SH-SY5Y (cell line): ENCODE data around the gene SAPCD1.

Experiments used
- GATA2 ChIP-seq: IDR thresholded peaks from 2 replicates; pipeline ENCODE4 v1.6.1; 2011; ENCODE audit warnings: mild to moderate bottlenecking, low read depth, low read length
- GATA3 ChIP-seq: IDR thresholded peaks from 2 replicates; pipeline ENCODE4 v1.6.1; 2011; ENCODE audit warnings: low read depth, mild to moderate bottlenecking, low read length, moderate library complexity

Gene SAPCD1

DNA sequence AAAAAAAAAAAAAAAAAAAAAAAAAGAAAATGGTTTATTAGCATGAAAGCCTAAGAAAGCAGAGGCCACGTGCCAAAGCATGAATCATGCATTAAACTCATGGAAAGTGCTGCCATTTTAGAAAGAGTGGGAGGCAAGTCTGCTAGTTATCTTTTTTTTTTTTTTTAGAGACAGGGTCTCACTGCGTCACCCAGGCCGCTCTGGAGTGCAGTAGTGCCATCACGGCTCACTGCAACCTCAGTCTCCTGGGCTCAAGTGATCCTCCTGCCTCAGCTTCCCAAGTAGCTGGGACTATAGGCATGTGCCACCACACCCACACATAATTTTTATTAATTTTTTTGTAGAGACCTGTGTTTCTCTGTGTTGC is 9.5 kb downstream of the SAPCD1 start:
- TF ChIP-seq GATA3 (no peak), GATA2 (no peak)

DNA sequence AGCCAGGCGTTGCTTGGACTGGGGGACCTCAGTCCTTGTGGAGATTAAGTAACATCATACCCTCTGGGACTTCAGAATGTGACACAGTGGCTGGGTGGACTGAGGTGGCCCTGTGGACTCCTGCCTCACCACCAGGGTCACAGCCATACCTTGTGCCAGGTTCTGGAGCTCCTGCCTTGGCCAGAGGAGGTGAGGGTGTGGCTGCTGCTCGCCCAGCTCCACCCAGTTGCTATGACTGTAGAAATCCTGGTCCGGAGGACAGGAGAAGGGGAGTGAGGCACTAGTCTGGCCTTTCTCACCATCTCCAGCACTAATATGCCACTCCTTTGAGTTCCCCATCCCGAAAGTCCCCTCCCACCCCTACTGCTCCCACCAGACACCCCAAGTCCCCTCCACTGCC is 12.7 kb downstream of the SAPCD1 start:
- no peak for TF ChIP-seq GATA2
- no peak for TF ChIP-seq GATA3

DNA sequence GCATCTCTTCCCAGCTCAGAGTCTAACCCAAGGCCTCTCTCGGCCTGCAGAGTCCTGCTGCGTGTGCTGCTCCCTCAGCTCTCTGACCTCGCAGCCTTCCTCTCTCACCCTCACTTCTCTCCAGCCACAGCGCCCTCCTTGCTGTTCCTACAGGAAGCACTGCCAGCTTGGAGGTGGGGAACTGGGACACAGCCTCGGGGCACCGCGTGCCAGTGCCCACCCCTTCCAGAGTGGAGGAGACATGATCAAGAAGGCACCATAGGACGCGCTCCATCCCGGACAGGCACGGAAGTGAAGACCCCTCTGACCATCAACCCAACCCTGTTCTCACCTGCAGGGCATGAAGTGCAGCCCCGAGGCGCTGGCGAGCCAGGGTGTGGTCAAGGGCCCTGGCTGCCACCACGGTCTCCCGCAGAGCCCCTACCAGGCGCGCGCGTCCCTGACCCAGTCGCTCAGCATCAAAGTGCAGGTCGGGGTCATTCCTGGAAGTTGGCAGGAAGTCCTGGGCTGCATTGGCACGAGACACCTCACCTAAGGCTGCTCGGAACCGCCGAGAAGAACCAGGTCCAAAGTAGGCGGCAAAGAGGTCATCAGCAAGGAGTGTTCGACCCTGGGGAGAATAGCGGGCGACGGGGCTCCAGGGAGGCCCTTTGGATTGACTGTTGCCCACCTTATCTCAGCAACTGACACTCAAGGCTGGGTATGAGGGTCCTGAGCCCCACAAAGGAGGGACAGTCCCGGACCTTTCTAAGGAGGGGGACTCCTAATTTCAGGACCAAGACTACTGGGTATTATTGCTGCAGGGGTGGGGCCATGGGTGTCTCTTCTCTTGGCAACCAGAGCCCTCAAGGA is 13.4 kb downstream of the SAPCD1 start:
- TF ChIP-seq GATA2, result no peak
- TF ChIP-seq GATA3, result no peak

DNA sequence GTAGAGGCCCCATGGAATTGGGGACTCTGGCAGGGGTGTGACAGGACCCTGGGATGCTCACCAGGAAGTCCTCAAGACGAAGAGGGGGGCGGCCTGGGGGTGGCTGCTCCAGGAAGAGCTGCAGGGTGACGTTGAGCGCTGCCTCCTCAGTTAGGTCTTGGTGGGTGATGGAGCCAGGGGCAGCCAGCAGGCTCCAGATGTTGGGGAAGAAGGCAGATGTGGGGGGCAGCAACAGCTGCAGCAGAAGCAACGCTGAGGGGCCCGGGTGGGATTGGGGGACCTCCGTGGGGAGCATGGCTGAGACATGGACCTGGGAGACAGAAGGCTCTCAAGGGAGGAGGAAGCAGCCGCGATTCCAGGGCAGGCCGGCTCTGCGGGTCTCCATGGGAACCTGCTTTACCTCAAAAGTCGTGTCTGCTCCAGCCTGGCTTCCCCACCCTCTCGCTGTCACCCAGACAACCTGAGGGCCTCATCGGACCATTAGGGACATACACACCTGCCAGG is 14.1 kb downstream of the SAPCD1 start:
- TF ChIP-seq GATA2 (no peak), GATA3 (no peak)

DNA sequence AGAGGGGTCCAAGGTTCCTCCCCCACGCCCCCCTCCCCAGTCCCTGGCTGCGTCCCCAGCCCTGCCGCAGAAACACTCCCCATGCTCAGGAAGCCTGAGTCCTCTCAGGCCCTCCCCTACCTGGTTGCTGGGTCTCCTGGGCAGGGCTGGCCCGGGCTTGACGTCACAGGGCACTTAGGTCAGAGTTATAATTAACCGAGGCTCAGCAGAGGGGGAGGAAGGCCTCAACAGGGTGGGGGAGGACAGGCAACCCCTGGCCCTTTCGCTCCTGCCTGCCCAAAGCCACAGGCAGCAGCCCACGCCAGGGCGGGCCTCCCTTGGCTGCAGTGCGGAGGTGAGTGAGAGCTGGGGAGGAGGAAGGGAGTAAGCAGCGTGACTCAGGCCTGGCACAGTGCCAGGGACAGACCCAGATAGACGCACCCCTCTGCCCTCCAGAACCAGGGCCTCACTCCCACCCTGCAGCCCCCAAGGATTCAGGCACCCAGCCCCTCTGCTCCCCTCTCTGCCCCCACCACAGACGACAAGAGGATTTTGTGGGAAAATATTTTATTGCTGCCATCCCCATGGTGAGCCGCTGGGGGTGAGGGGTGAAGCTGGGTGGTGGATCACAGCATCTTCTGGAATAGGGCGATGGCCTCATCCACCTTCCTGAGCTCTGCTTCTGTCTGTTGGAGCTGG is 14.7 kb downstream of the SAPCD1 start, which contains the start of gene VWA7:
Gene VWA7, minus strand, starts transcription at position 340 of the 678 bp plus-strand sequence. CDS start 549 bp downstream, outside the sequence.
- TF ChIP-seq GATA2 (no peak), GATA3 (no peak)

DNA sequence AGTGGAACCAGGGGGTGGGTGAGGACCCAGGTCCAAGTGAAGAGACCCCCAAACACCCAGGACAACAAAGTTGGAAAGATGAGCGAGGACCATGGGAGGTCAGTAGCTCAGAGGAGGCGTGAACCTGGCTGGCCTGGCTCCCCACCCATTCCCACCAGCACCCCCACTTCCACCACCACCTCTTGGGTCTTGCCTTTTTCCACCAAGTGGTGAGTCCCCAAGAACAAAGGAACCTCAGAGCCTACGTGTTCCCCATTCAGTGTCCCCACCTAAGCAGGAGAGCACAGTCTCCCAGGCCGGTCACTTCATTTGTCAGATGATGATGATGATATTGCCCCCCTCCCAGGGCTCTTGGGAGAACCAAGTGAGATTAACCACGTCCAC is 15.2 kb downstream of the SAPCD1 start:
- TF ChIP-seq GATA3 (no peak), GATA2 (no peak)

DNA sequence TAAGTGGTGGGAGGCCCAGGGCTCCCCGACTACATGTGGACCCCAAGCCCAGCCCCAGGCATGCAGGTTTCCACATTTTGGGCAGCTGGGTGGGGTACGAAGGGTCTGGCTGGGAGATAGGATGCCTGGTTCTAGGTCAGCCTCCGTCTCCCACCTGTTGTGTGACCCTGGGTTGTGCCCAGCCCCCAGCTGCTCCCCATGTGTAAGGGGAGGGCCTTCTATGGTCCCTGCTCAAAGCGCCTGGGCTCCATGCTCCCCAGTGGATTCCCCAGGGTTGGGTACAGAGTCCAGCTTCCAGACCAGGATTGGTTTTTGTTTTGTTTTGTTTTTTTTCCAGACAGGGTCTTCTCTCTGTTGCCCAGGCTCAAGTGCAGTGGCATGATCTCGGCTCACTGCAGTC is 15.7 kb downstream of the SAPCD1 start:
- no peak for TF ChIP-seq GATA3

DNA sequence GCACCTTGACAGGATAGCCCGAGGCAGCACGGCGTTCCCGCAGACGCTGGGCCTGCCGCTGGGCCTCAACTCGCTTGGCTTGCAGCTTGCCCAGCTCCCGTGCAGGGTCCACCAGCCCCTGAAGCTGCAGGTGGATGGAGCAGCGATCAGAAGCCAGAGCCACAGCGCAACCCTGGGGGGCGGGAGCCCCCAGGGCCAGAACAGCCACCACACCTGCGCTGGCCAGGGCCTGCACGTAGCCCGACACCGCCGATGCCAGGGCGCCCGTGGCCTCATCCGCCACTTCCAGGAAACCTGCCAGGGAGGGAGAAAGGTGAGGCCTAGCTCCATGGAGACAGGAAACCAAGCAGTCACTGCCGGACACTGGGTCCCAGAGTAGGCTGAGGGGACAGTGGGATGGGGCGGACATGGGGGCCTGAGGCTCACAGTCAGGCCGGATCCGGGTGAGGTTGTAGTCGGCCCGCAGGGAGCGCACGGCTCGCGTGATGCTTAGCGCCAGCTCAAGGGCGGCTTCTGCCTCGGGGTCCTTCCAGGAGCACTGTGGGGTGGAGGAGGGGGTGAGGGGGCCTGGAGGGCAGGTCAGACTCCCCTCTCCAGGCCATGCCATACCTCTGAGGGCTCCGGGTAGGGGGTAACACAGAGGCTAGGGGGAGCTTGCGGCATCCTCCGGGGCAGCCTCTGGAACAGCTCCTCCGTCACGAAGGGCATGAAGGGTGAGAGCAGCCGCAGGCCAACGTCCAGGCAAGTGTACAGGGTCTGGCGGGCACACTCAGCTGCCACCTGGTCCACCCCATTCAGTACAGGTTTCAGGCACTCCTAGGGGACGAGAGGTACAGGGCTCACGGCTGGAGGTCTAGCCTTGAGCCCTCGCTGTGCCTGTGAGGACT is 16.8 kb downstream of the SAPCD1 start:
- TF ChIP-seq GATA2, result no peak
- no peak for TF ChIP-seq GATA3

DNA sequence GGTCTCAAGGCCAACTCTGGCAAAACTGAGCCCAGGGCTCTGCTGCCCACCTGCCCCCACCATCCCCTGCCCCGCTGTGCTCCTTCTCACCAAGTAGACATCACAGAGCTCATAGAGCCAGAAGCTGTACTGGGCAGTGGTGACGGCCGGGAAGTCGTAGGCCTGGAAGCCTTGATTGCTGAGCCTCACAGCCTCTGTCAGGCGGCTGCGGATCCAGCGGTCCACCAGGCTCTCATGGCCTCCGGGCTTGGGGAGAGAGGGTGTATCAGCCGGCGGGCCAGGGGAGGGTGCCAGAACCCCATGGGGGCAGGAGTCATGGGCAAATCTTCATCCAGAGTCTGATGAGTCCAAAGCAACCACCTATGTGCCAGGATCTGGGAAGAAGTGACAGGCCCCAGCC is 17.5 kb downstream of the SAPCD1 start:
- TF ChIP-seq GATA2 (no peak), GATA3 (no peak)

DNA sequence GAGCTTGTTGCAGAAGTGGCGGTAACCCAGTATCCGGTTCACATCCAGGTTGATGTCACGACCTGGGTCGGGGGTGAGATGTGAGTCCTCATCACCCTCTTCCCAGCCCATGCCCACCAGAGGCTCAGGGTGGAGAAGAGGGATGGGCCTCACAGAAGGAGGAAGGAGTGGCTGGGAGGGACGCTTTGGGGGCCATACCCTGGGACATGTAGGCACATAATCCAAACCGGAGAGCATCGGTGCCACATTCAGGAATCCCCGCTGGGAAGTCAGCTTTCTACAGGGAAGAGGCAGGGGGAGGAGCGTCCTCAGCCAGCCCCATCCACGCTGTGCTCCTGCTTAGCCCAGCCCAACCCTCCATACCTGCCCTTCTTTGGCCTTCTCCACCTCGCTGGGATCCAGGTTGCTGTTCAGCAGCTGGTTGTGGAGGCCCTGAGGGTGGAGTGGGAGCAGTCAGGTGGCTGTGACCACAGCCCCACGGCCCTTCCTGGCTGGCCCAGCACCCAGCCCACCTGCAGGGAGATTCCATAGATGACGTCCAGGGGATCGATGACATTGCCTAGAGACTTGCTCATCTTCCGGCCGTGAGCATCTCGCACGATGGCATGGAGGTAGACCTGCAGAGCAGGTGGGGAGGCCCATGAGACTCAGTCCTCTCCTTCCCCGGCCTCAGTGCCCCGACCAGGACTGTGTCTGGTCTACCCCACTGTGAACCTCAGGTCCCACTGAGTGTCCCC is 18.2 kb downstream of the SAPCD1 start:
- TF ChIP-seq GATA3 (no peak), GATA2 (no peak)

DNA sequence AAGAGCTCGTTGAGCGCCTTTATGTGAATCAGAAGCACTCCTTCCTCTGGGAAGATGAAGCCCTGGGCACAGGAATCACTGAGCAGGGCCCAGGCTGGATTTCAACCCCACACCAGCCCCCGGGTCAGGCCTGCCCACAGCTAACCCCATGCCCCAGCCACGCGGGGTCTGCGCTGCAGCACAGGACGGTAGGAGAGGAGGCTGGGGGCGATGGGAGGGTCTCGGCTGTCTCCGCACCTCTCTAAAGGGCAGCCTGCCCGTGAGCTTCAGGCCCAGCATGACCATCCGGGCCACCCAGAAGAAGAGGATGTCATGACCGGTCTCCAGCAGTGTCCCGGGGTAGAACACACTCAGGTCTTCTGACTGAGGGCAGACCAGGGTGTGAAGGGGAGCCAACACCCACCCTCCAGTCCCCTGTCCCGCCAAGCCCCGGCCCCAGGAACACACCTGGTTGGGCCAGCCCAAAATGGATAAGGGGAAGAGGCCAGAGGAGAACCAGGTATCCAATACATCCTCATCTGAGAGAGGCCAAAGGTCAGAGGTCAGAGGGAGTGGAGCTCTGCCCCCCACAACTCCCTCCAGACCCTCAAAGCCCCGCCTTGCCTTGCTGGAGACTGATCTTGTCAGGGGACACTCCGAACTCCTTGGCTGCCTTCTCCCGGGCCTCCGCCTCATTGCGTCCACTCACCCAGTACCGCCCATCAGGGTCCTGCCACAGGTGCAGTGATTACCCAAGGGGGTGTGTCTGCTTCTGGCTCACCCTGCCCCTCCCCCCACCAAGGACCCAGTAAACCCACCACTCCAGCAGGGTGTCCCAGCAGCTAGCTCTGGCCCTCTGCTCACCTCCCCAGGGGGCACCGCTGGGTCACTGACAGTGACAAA is 19.0 kb downstream of the SAPCD1 start:
- no peak for TF ChIP-seq GATA2
- TF ChIP-seq GATA3, result no peak

DNA sequence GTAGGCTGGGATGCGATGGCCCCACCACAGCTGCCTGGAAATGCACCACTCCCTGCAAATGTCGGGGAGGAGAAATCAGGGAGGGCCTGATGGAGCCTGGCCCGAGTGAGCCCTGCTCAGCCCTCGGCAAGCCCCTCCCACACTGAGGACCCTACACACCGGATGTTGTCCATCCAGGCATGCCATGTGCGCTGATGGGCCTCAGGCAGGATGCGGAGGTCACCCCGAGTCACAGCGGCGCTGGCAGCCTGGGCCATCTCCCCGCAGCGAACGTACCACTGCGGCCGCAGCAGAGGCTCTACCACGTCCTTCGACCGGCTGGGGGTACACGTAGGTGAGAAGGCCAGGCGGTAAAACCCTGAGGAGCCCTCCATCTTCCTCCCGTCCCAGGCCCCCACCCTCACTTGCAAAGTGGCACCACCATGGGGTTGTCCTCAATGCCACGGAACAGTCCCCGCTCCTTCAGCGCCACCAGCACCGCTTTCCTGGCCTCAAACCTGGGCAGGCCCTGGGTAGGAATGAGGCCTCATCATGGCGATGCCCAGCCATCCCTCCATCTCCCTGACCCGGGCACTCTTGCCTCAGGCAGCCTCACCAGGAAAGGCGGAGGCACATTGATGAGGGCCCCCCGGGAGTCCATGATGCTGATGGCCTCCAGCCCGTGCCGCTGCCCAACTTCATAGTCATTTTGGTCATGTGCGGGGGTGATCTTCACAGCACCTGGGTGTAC is 19.8 kb downstream of the SAPCD1 start:
- TF ChIP-seq GATA2 (no peak), GATA3 (no peak)

DNA sequence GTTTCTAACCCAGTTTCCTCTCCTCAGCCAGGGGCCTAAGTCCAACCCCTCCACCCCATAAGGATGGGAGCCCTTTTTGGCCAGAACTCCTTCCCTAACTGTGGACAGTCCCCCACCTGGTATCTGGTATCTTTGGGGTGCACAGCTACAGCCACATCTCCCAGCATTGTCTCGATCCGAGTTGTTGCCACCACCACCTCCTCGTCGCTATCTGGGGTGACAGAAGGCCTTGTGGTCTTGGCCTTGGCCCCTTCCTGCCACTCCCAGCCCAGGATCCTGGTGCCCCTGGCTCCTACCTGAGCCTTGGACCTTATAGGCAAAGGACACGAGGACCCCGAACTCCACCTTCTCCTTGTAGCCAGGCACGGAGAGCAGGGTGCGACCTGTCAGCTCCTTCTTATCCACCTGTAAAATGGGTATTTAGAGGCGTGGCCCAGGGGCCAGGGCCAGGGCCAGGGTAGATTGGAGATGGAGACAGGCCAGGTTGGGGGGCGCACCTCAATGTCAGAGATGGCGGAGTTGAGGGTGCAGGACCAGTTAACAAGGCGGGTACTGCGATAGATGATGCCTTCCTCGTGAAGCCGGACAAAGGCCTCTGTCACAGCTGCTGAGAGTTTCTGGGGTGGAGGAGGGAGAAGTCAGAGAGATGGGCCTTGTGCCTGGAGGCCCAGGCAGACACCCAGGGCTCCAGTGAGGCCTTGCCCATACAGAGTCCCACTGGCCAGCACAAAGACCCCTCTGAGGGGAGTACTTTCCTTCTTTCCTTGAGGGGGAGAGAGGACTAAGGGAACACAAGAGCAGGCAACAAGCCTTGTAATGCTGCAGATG is 21.9 kb downstream of the SAPCD1 start:
- TF ChIP-seq GATA2 (no peak), GATA3 (no peak)
